H1 (cell line): ENCODE results near the gene KDM6A. TPM values are rescaled to one million over a fixed set of nuclear protein-coding genes. Genes with fewer than 3 reads are reported as not detected.

Experiments
- BACH1 ChIP-seq: IDR thresholded peaks from 2 replicates; pipeline ENCODE4 v1.6.1; 2012; ENCODE audit warnings: low read length, improper control_type of control experiment
- BRCA1 ChIP-seq: IDR thresholded peaks from 2 replicates; pipeline ENCODE4 v1.6.1; 2012; ENCODE audit warnings: low read depth, low read length, improper control_type of control experiment
- KDM4A ChIP-seq: IDR thresholded peaks from one replicate; pipeline ENCODE4 v1.7.1; 2012; ENCODE audit warnings: low read depth, mild to moderate bottlenecking, moderate library complexity, low read length, inconsistent platforms; ENCODE audit not compliant: severe bottlenecking
- TAF7 ChIP-seq: optimal IDR thresholded peaks from 2 replicates; pipeline ENCODE3; 2011; ENCODE audit warnings: low read depth, mild to moderate bottlenecking, inconsistent platforms, low read length, moderate library complexity, borderline replicate concordance
- polyA plus RNA-seq, 7 experiments: library from polyadenylated mRNA; depleted of rRNA in 3 of 7; stranded (reverse) in 5 of 7; unstranded in 2 of 7; fragments of >200 nt in 5 of 7; fragments of 200-250 nt in 2 of 7; gene quantifications; 1 replicate in 5 of 7; 2 replicates in 1 of 7; 4 replicates in 1 of 7; pipeline versions ENCODE4 v1.2.1 to v1.2.3, GENCODE V29; 2011 to 2013; ENCODE audit warnings: missing spikeins in 2 of 7, mixed read lengths in 2 of 7
- total RNA-seq: library from RNA; stranded (reverse); fragmentation: NEBNext Ultra II Directional; extraction: Animal tissue kit (Norgen Biotek cat#: 25700); gene quantifications from 2 replicates; pipeline ENCODE4 v1.2.1, GENCODE V29; 2021

KDM6A gene
- total and polyA plus RNA-seq, 2 of the 8 experiments (the other 6 are each of a cell fraction or from before 2014, with no cell fraction given): 43.5 to 58.4 TPM

DNA sequence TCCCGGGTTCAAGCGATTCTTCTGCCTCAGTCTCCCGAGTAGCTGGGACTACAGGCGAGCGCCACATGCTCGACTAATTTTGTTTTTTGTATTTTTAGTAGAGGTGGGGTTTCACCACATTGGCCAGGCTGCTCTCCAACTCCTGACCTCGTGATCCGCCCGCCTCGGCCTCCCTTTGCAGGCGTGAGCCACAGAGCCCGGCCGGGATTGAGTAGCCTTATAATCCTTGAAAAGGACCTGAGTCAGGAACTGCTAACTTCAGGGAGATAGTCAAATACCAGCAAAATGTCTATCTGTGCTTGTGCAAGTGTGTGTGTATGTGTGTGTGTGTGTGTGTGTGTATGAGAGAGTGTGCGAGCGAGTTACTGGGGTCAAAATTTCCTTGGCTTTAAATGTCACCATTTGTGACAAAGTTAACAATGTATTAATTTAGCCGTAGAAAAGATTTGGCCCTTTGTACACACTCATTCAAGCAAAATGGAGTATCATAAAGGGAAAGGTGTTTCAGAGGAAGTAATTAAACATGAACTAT is 1.8 kb upstream of the KDM6A start (continued):
- TF ChIP-seq KDM4A (no peak), TAF7 (no peak), BACH1 (no peak), BRCA1 (no peak)
